H1 (cell line): ENCODE measurements around the gene UNC79. TPM values are rescaled to one million over a fixed set of nuclear protein-coding genes. Genes with fewer than 3 reads are reported as not detected.

Experiments used
- CBX8 ChIP-seq: fragments of 300-800, 300-1000 bp; sonication (generic); IDR thresholded peaks from 2 replicates; pipeline ENCODE4 v1.7.1; 2016; ENCODE audit warnings: low read depth, low read length, borderline replicate concordance
- EGR1 ChIP-seq: IDR thresholded peaks from 2 replicates; pipeline ENCODE4 v1.6.1; 2011; ENCODE audit warnings: low read depth, low read length, borderline replicate concordance
- HDAC6 ChIP-seq: IDR thresholded peaks from one replicate; pipeline ENCODE4 v1.7.1; 2012; ENCODE audit warnings: low read depth, mild to moderate bottlenecking, inconsistent platforms, low read length, moderate library complexity
- SAP30 ChIP-seq: fragments of 300-600 bp; sonication (generic); IDR thresholded peaks from 2 replicates; pipeline ENCODE4 v1.7.1; 2012; ENCODE audit warnings: low read length, moderate library complexity, mild to moderate bottlenecking, inconsistent platforms; ENCODE audit not compliant: insufficient read depth, insufficient replicate concordance
- SRF ChIP-seq: IDR thresholded peaks from 2 replicates; pipeline ENCODE4 v1.6.1; 2011; ENCODE audit warnings: mild to moderate bottlenecking, low read depth, low read length, moderate library complexity
- polyA plus RNA-seq, 7 experiments: library from polyadenylated mRNA; depleted of rRNA in 3 of 7; stranded (reverse) in 5 of 7; unstranded in 2 of 7; fragments of >200 nt in 5 of 7; fragments of 200-250 nt in 2 of 7; gene quantifications; 1 replicate in 5 of 7; 2 replicates in 1 of 7; 4 replicates in 1 of 7; pipeline versions ENCODE4 v1.2.1 to v1.2.3, GENCODE V29; 2011 to 2013; ENCODE audit warnings: missing spikeins in 2 of 7, mixed read lengths in 2 of 7
- total RNA-seq: library from RNA; stranded (reverse); fragmentation: NEBNext Ultra II Directional; extraction: Animal tissue kit (Norgen Biotek cat#: 25700); gene quantifications from 2 replicates; pipeline ENCODE4 v1.2.1, GENCODE V29; 2021

UNC79 gene
- total and polyA plus RNA-seq, 2 of the 8 experiments (the other 6 are each of a cell fraction or from before 2014, with no cell fraction given), result 1.8 to 2.3 TPM

GRCh38 chr14:93582516-93582915 is 151.8 kb downstream of the UNC79 start (continued):
- TF ChIP-seq HDAC6, result no peak
- no peak for TF ChIP-seq EGR1
- no peak for TF ChIP-seq CBX8
- no peak for TF ChIP-seq SRF
- TF ChIP-seq SAP30, result no peak
